Kidney capillary endothelial cell (primary cell): ENCODE results near the gene PTPN11.
"Not testable (repeated sequence)": the region's sequence is repeated elsewhere in the genome, so short reads cannot be mapped to it uniquely, and the experiment has no call there.

Experiments
- DNase-seq: peaks from one replicate; pipeline ENCODE4 v3.0.0-alpha.2; 2018; ENCODE audit warnings: low spot score

Gene PTPN11

GRCh38 chr12:112448165-112448564 lies 29.4 kb downstream of the PTPN11 start:
- not testable (repeated sequence) for DNase-seq

GRCh38 chr12:112450725-112451124 lies 32.0 kb downstream of the PTPN11 start:
- no peak for DNase-seq

- DNase-seq = no peak
Observed at GRCh38 chr12:112456029-112456428, 37.3 kb downstream of the PTPN11 start.

GRCh38 chr12:112457142-112457541 lies 38.4 kb downstream of the PTPN11 start:
- DNase-seq = not testable (repeated sequence)

- DNase-seq = no peak
Observed at GRCh38 chr12:112458330-112458729, 39.6 kb downstream of the PTPN11 start.

- no peak for DNase-seq
Observed at GRCh38 chr12:112458751-112459150, 40.0 kb downstream of the PTPN11 start.

GRCh38 chr12:112463478-112463877 lies 44.7 kb downstream of the PTPN11 start:
- DNase-seq = no peak

GRCh38 chr12:112464605-112465004 lies 45.9 kb downstream of the PTPN11 start:
- DNase-seq = no peak

- no peak for DNase-seq
Observed at GRCh38 chr12:112466011-112466422, 47.3 kb downstream of the PTPN11 start.

- DNase-seq = no peak
Observed at GRCh38 chr12:112466835-112467234, 48.1 kb downstream of the PTPN11 start.

GRCh38 chr12:112468046-112468445 lies 49.3 kb downstream of the PTPN11 start:
- DNase-seq = no peak

- no peak for DNase-seq
Observed at GRCh38 chr12:112473056-112473455, 54.3 kb downstream of the PTPN11 start.

- no peak for DNase-seq
Observed at GRCh38 chr12:112479413-112479812, 60.7 kb downstream of the PTPN11 start.

GRCh38 chr12:112480931-112481330 lies 62.2 kb downstream of the PTPN11 start:
- no peak for DNase-seq

- DNase-seq = no peak
Observed at GRCh38 chr12:112482733-112483132, 64.0 kb downstream of the PTPN11 start.

GRCh38 chr12:112486361-112486760 lies 67.6 kb downstream of the PTPN11 start:
- no peak for DNase-seq

GRCh38 chr12:112488257-112488876 lies 69.6 kb downstream of the PTPN11 start:
- DNase-seq = no peak

- no peak for DNase-seq
Observed at GRCh38 chr12:112489456-112489855, 70.7 kb downstream of the PTPN11 start.

- no peak for DNase-seq
Observed at GRCh38 chr12:112496496-112496895, 77.7 kb downstream of the PTPN11 start.

GRCh38 chr12:112498580-112498979 lies 79.8 kb downstream of the PTPN11 start:
- no peak for DNase-seq

GRCh38 chr12:112503512-112503911 lies 84.8 kb downstream of the PTPN11 start:
- no peak for DNase-seq

- DNase-seq = no peak
Observed at GRCh38 chr12:112506513-112507166, 87.9 kb downstream of the PTPN11 start.

- no peak for DNase-seq
Observed at GRCh38 chr12:112513471-112513870, 94.7 kb downstream of the PTPN11 start.

- DNase-seq = no peak
Observed at GRCh38 chr12:112514456-112514855, 95.7 kb downstream of the PTPN11 start.
